Neuronal stem cell (in vitro differentiated cells): ENCODE data around the gene FOXJ3.
A peak's percentile ranks its signal among the peaks of the same experiment; 100 is the strongest.

ENCODE experiments used
- DNase-seq: peaks from one replicate; pipeline ENCODE4 v3.0.0-alpha.2; 2013; ENCODE audit warnings: low spot score
- H2AFZ ChIP-seq: one replicate; pipeline ENCODE4 v1.6.1; 2013; ENCODE audit warnings: mild to moderate bottlenecking, low read length, inconsistent platforms
- H2AK5ac ChIP-seq: 2 replicates; pipeline ENCODE4 v1.6.1; 2013; ENCODE audit warnings: low read depth, mild to moderate bottlenecking, inconsistent platforms, low read length, moderate library complexity, mixed read lengths
- H2BK120ac ChIP-seq: 2 replicates; pipeline ENCODE4 v1.6.1; 2013; ENCODE audit warnings: low read depth, mild to moderate bottlenecking, inconsistent platforms, low read length, moderate library complexity, mixed read lengths
- H2BK12ac ChIP-seq: one replicate; pipeline ENCODE4 v1.6.1; 2013; ENCODE audit warnings: low read length, inconsistent platforms
- H2BK15ac ChIP-seq: 2 replicates; pipeline ENCODE4 v1.6.1; 2013; ENCODE audit warnings: mild to moderate bottlenecking, low read length, inconsistent platforms, mixed read lengths
- H2BK5ac ChIP-seq: one replicate; pipeline ENCODE4 v1.6.1; 2013; ENCODE audit warnings: inconsistent platforms, mild to moderate bottlenecking, low read length, moderate library complexity
- H3K14ac ChIP-seq: one replicate; pipeline ENCODE4 v1.6.1; 2013; ENCODE audit warnings: low read length, inconsistent platforms
- H3K18ac ChIP-seq: 2 replicates; pipeline ENCODE4 v1.6.1; 2013; ENCODE audit warnings: low read length, inconsistent platforms
- H3K23ac ChIP-seq: 2 replicates; pipeline ENCODE4 v1.6.1; 2013; ENCODE audit warnings: low read depth, mild to moderate bottlenecking, mixed read lengths, low read length, inconsistent platforms; ENCODE audit not compliant: poor library complexity
- H3K27ac ChIP-seq: replicated peaks from 3 replicates; pipeline ENCODE4 v1.5.1; 2013; ENCODE audit warnings: low read length, inconsistent platforms
- H3K27me3 ChIP-seq, 3 experiments: 2 replicates each; pipeline ENCODE4 v1.6.1; 2013; ENCODE audit warnings: low read length in 3 of 3, mild to moderate bottlenecking in 2 of 3, inconsistent platforms in 1 of 3, low read depth in 1 of 3, mixed read lengths in 1 of 3, moderate library complexity in 1 of 3; ENCODE audit not compliant: control insufficient read depth in 3 of 3, insufficient read depth in 3 of 3
- H3K36me3 ChIP-seq, 2 donors: replicated peaks in 1 of 2; 2 replicates each; pipeline ENCODE4 v1.6.1; 2013; ENCODE audit warnings: low read length in 2 of 2; ENCODE audit not compliant: control insufficient read depth in 2 of 2, insufficient read depth in 2 of 2
- H3K4ac ChIP-seq: 2 replicates; pipeline ENCODE4 v1.6.1; 2013; ENCODE audit warnings: inconsistent platforms, mild to moderate bottlenecking, low read length, moderate library complexity
- H3K4me1 ChIP-seq, 2 donors: 1 replicate in 1 of 2; 2 replicates in 1 of 2; pipeline ENCODE4 v1.6.1; 2013; ENCODE audit warnings: low read length in 2 of 2, low read depth in 1 of 2; ENCODE audit not compliant: control insufficient read depth in 2 of 2, insufficient read depth in 1 of 2
- H3K4me2 ChIP-seq: one replicate; pipeline ENCODE4 v1.6.1; 2013; ENCODE audit warnings: mild to moderate bottlenecking, low read length, inconsistent platforms; ENCODE audit not compliant: insufficient read depth, poor library complexity, severe bottlenecking
- H3K4me3 ChIP-seq, 2 donors: 2 replicates each; pipeline ENCODE4 v1.5.1; 2013; ENCODE audit warnings: low read length in 2 of 2, mild to moderate bottlenecking in 2 of 2, inconsistent platforms in 1 of 2, moderate library complexity in 1 of 2
- H3K79me1 ChIP-seq: one replicate; pipeline ENCODE4 v1.6.1; 2013; ENCODE audit warnings: low read depth, mild to moderate bottlenecking, inconsistent platforms, low read length, moderate library complexity
- H3K9ac ChIP-seq: one replicate; pipeline ENCODE4 v1.6.1; 2013; ENCODE audit warnings: mild to moderate bottlenecking, low read depth, low read length, inconsistent platforms; ENCODE audit not compliant: poor library complexity
- H3K9me3 ChIP-seq, 2 donors: replicated peaks in 1 of 2; 2 replicates each; pipeline versions ENCODE3 to v1.6.1; 2013; ENCODE audit warnings: low read length in 2 of 2, mild to moderate bottlenecking in 2 of 2, inconsistent platforms in 1 of 2, low read depth in 1 of 2, mixed read lengths in 1 of 2, moderate library complexity in 1 of 2; ENCODE audit not compliant: control insufficient read depth in 2 of 2, insufficient read depth in 1 of 2
- H4K8ac ChIP-seq: one replicate; pipeline ENCODE4 v1.6.1; 2013; ENCODE audit warnings: low read depth, mild to moderate bottlenecking, inconsistent platforms, low read length, moderate library complexity
- H4K91ac ChIP-seq: one replicate; pipeline ENCODE4 v1.6.1; 2013; ENCODE audit warnings: low read length, low read depth, mild to moderate bottlenecking, inconsistent platforms; ENCODE audit not compliant: poor library complexity
- WGBS, 2 donors: extraction: QIAGEN DNeasy Blood & Tissue Kit; methylation state at CpG; one replicate each; pipeline ENCODE4 v1.1.7; 2013; ENCODE audit warnings: missing lambda C conversion rate in 2 of 2, mixed read lengths in 1 of 2; ENCODE audit not compliant: insufficient read length in 2 of 2, insufficient replicate concordance in 1 of 2; ENCODE audit errors: extremely low coverage in 2 of 2; 5-methylcytosine and 5-hydroxymethylcytosine counted together

The FOXJ3 gene

GRCh38 chr1:42343049-42343448 lies 8.0 kb upstream of the FOXJ3 start:
- Histone ChIP-seq H3K27me3 (no peaks in the 10 kb centered on the region), H3K4me2 (no peak overlapping the region), H3K18ac (no peak overlapping the region), H3K36me3 (no peaks in the 10 kb centered on the region), H2BK15ac (no peak overlapping the region), H3K27ac (no peak overlapping the region), H3K14ac (no peak overlapping the region), H3K4ac (no peak overlapping the region), H3K79me1 (no peaks in the 10 kb centered on the region), H3K23ac (no peak overlapping the region), H2BK12ac (no peak overlapping the region), H3K9me3 (no peaks in the 10 kb centered on the region), H3K4me1 (peaks cover 2 to 6% of the 10 kb centered on the region in 2 donors), H2BK5ac (no peak overlapping the region), H4K8ac (no peak overlapping the region), H3K4me3 (no peak overlapping the region), H4K91ac (no peak overlapping the region), H2BK120ac (no peak overlapping the region), H2AK5ac (no peak overlapping the region), H3K9ac (no peak overlapping the region), H2AFZ (no peak overlapping the region)
- DNase-seq, result no peak
- no CpG with 5 or more reads among the region's 5 CpGs for WGBS, 2 donors

- WGBS, 2 donors, result no CpG with 5 or more reads among the region's 1 CpG
- no peak overlapping the region for H3K27ac ChIP-seq
Measured at GRCh38 chr1:42340901-42341300, 5.9 kb upstream of the FOXJ3 start.

DNA sequence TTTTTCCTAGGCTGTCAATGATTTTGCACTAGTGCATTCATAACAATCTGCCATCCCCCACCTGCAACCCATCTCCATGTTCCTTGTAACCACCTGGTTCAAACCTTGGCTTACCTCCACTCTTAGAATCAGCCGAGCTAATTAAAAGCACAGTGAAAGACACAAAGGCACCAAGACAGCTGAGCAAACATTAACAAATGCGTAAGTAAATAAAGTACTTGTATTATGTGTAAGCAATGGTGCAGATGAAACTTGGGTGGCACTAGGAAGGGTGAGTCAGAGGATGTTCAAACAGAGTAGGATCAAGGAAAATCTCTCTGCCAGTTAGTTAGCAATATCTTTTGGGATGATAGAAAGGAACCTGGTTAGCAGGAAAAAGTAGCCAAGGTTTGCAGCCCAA lies 5.1 kb upstream of the FOXJ3 start:
- no peak overlapping the region for H3K14ac ChIP-seq
- H2AFZ ChIP-seq, result peak overlapping the region; percentile 21
- no peaks in the 10 kb centered on the region for H3K27me3 ChIP-seq
- no peak overlapping the region for H3K4ac ChIP-seq
- no peak overlapping the region for H3K9ac ChIP-seq
- WGBS, 2 donors, result no CpG with 5 or more reads among the region's 2 CpGs
- H2BK15ac ChIP-seq, result no peak overlapping the region
- H3K9me3 ChIP-seq, result no peaks in the 10 kb centered on the region
- H4K91ac ChIP-seq, result no peak overlapping the region
- H3K23ac ChIP-seq, result no peak overlapping the region
- no peak overlapping the region for H2AK5ac ChIP-seq
- no peak overlapping the region for H3K4me2 ChIP-seq
- DNase-seq, result no peak
- H3K4me3 ChIP-seq, result no peak overlapping the region
- H3K4me1 ChIP-seq, result peaks cover 4 to 7% of the 10 kb centered on the region in 2 donors
- H2BK5ac ChIP-seq, result no peak overlapping the region
- no peak overlapping the region for H2BK120ac ChIP-seq
- H2BK12ac ChIP-seq, result no peak overlapping the region
- no peaks in the 10 kb centered on the region for H3K36me3 ChIP-seq
- H3K79me1 ChIP-seq, result no peaks in the 10 kb centered on the region
- no peak overlapping the region for H3K27ac ChIP-seq
- no peak overlapping the region for H4K8ac ChIP-seq
- H3K18ac ChIP-seq, result no peak overlapping the region

More at GRCh38 chr1:42340901-42341300, 5.9 kb upstream of the FOXJ3 start:
- Histone ChIP-seq H3K14ac (no peak overlapping the region), H3K79me1 (no peaks in the 10 kb centered on the region), H4K91ac (no peak overlapping the region), H2BK12ac (no peak overlapping the region), H3K23ac (no peak overlapping the region), H3K9ac (no peak overlapping the region), H3K4me2 (no peak overlapping the region), H2AFZ (peak overlapping the region; percentile 21), H3K18ac (no peak overlapping the region), H2BK15ac (no peak overlapping the region), H4K8ac (no peak overlapping the region), H2AK5ac (no peak overlapping the region), H3K4ac (no peak overlapping the region), H3K36me3 (no peaks in the 10 kb centered on the region), H3K4me3 (no peak overlapping the region), H3K9me3 (no peaks in the 10 kb centered on the region), H2BK5ac (no peak overlapping the region), H3K4me1 (peaks cover 4 to 6% of the 10 kb centered on the region in 2 donors), H3K27me3 (no peaks in the 10 kb centered on the region), H2BK120ac (no peak overlapping the region)
- no peak for DNase-seq

DNA sequence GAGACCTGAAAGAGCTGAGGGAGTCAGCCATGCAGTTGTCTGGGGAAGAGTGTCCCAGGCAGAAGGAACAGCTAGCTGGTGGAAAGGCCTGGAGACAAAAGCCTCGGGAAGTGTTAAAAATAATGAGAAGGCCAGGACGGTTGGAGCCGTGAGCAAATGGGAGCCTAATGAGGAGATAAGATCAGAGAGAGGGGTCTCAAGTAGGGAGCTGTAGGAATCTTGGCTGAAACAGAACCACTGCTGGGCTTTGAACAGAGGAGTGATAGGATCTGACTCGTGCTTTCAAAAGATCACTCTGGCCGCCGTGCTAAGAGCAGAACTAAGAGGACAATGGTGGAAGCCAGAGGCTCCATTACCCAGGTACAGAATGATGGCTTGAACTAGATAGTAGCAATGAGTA lies 1.9 kb upstream of the FOXJ3 start:
- no CpG with 5 or more reads among the region's 6 CpGs for WGBS, 2 donors
- no peak overlapping the region for H3K14ac ChIP-seq

More for the DNA sequence above, 1.9 kb upstream of the FOXJ3 start:
- no peak overlapping the region for H2AK5ac ChIP-seq
- peaks cover 4 to 7% of the 10 kb centered on the region in 2 donors for H3K4me1 ChIP-seq
- no peak overlapping the region for H3K4me3 ChIP-seq
- no peak for DNase-seq
- no peak overlapping the region for H3K27ac ChIP-seq
- H3K27me3 ChIP-seq, result no peaks in the 10 kb centered on the region
- no peak overlapping the region for H2AFZ ChIP-seq
- H4K91ac ChIP-seq, result no peak overlapping the region
- H3K79me1 ChIP-seq, result no peaks in the 10 kb centered on the region
- no peak overlapping the region for H3K9ac ChIP-seq
- no peak overlapping the region for H2BK15ac ChIP-seq
- H3K4ac ChIP-seq, result no peak overlapping the region
- no peak overlapping the region for H2BK5ac ChIP-seq
- no peak overlapping the region for H4K8ac ChIP-seq
- H3K18ac ChIP-seq, result no peak overlapping the region
- no peaks in the 10 kb centered on the region for H3K9me3 ChIP-seq
- no peak overlapping the region for H2BK12ac ChIP-seq
- no peak overlapping the region for H3K23ac ChIP-seq
- H3K4me2 ChIP-seq, result no peak overlapping the region
- H2BK120ac ChIP-seq, result no peak overlapping the region
- H3K36me3 ChIP-seq, result no peaks in the 10 kb centered on the region
